Thyroid gland (tissue), 4 donors: Measurements from ENCODE around the gene SCO2.

Source experiments
- CTCF ChIP-seq, 6 experiments: fragments of 200-600 bp in 3 of 6; fragments of 450-650 bp in 3 of 6; sonication (generic) in 3 of 6; IDR thresholded peaks; one replicate each; pipeline ENCODE4 v1.5.1; 2016 to 2019; ENCODE audit warnings: antibody characterized with exemption in 6 of 6, mild to moderate bottlenecking in 2 of 6, inconsistent platforms in 1 of 6, moderate library complexity in 1 of 6
- POLR2A ChIP-seq, 2 donors: fragments of 450-650 bp; IDR thresholded peaks; one replicate each; pipeline ENCODE4 v1.6.1; 2017; ENCODE audit warnings: antibody characterized with exemption in 2 of 2, mild to moderate bottlenecking in 2 of 2, moderate library complexity in 1 of 2

GRCh38 chr22:50482107-50483074 lies 43.0 kb downstream of the SCO2 start:
- no peak for TF ChIP-seq CTCF (IDR thresholded peaks at IDR 0.05)
- no peak for TF ChIP-seq POLR2A (IDR thresholded peaks at IDR 0.05)
